C4-2B (cell line): ENCODE data around the gene ANKRD11.

Experiments used
- CTCF ChIP-seq: fragments of 450-650 bp; conservative IDR thresholded peaks from 2 replicates; pipeline ENCODE4 v1.5.1; 2017; ENCODE audit warnings: mild to moderate bottlenecking
- ZFX ChIP-seq: fragments of 450-650 bp; IDR thresholded peaks from 2 replicates; pipeline ENCODE4 v1.6.1; 2017

GRCh38 chr16:89307421-89307805 is 182.9 kb downstream of the ANKRD11 start:
- TF ChIP-seq CTCF (no peak), ZFX (no peak)
